H1 (cell line): ENCODE measurements around the gene CDYL2. TPM values are rescaled to one million over a fixed set of nuclear protein-coding genes. Genes with fewer than 3 reads are reported as not detected.

Experiments
- CTCF ChIA-PET: fragments of 300-600 bp; sonication (Branson Sonifier 250); formaldehyde crosslinking; loops from one replicate; lab custom pipeline; 2021; ENCODE audit not compliant: partially characterized antibody; lab: Charles Lee
- POLR2A ChIA-PET: fragments of 300-600 bp; sonication (Branson Sonifier 250); formaldehyde crosslinking; loops from one replicate; lab custom pipeline; 2021; ENCODE audit warnings: inconsistent platforms; ENCODE audit not compliant: partially characterized antibody; lab: Charles Lee
- DNase-seq, 2 experiments: peaks; one replicate each; pipeline versions ENCODE4 v3.0.0 to v3.0.0-alpha.2; 2010 to 2022; ENCODE audit warnings: low spot score in 2 of 2, low read depth in 1 of 2, mixed read lengths in 1 of 2
- FAIRE-seq: peaks from 2 replicates; lab custom pipeline; 2011; peaks lifted over from hg19 to GRCh38; lab: Jason Lieb, UNC
- H2AFZ ChIP-seq: 2 replicates; pipeline ENCODE4 v1.8.1; 2012; ENCODE audit warnings: low read length, inconsistent platforms
- H2AK5ac ChIP-seq: 2 replicates; pipeline ENCODE4 v1.6.1; 2013; ENCODE audit warnings: low read depth, low read length
- H2BK120ac ChIP-seq: replicated peaks from 2 replicates; pipeline ENCODE3; 2013; ENCODE audit warnings: low read depth, low read length, inconsistent platforms
- H2BK12ac ChIP-seq: 2 replicates; pipeline ENCODE4 v1.6.1; 2013; ENCODE audit warnings: low read depth, low read length
- H2BK15ac ChIP-seq: 2 replicates; pipeline ENCODE4 v1.6.1; 2013; ENCODE audit warnings: low read length
- H2BK20ac ChIP-seq: 2 replicates; pipeline ENCODE4 v1.6.1; 2013; ENCODE audit warnings: low read length
- H2BK5ac ChIP-seq: 2 replicates; pipeline ENCODE4 v1.6.1; 2013; ENCODE audit warnings: low read depth, low read length
- H3K14ac ChIP-seq: 2 replicates; pipeline ENCODE4 v1.6.1; 2013; ENCODE audit warnings: inconsistent platforms; ENCODE audit not compliant: insufficient read length
- H3K18ac ChIP-seq: 2 replicates; pipeline ENCODE4 v1.6.1; 2013; ENCODE audit warnings: low read length; ENCODE audit errors: extremely low read depth
- H3K23ac ChIP-seq: 2 replicates; pipeline ENCODE4 v1.6.1; 2013; ENCODE audit warnings: inconsistent platforms; ENCODE audit not compliant: insufficient read length
- H3K23me2 ChIP-seq: 2 replicates; pipeline ENCODE4 v1.6.1; 2013; ENCODE audit warnings: low read depth, low read length
- H3K27ac ChIP-seq: 2 replicates; pipeline ENCODE4 v1.6.1; 2011; ENCODE audit warnings: low read depth, low read length, inconsistent platforms
- H3K27me3 ChIP-seq, 4 experiments: replicated peaks in 1 of 4; 1 replicate in 1 of 4; 2 replicates in 3 of 4; pipeline versions ENCODE4 v1.6.1 to v1.8.1; 2011 to 2013; ENCODE audit warnings: low read length in 3 of 4, mild to moderate bottlenecking in 3 of 4, inconsistent platforms in 2 of 4, mixed read lengths in 2 of 4, moderate library complexity in 1 of 4; ENCODE audit not compliant: control insufficient read depth in 3 of 4, insufficient read depth in 3 of 4; ENCODE audit errors: extremely low read depth in 1 of 4
- H3K36me3 ChIP-seq, 4 experiments: 2 replicates each; pipeline versions ENCODE4 v1.6.1 to v1.8.1; 2011 to 2013; ENCODE audit warnings: mild to moderate bottlenecking in 4 of 4, low read length in 3 of 4, moderate library complexity in 2 of 4, control low read depth in 1 of 4, inconsistent platforms in 1 of 4; ENCODE audit not compliant: insufficient read depth in 4 of 4, control insufficient read depth in 2 of 4
- H3K4ac ChIP-seq: replicated peaks from 2 replicates; pipeline ENCODE3; 2013; ENCODE audit warnings: low read length, low read depth, mixed read lengths, inconsistent platforms; ENCODE audit not compliant: insufficient read length
- H3K4me1 ChIP-seq, 4 experiments: replicated peaks in 1 of 4; 1 replicate in 1 of 4; 2 replicates in 3 of 4; pipeline versions ENCODE4 v1.6.1 to v1.8.1; 2011 to 2013; ENCODE audit warnings: low read length in 3 of 4, inconsistent platforms in 2 of 4, mixed read lengths in 1 of 4; ENCODE audit not compliant: insufficient read depth in 4 of 4, control insufficient read depth in 3 of 4
- H3K4me2 ChIP-seq, 2 experiments: 2 replicates each; pipeline versions ENCODE4 v1.6.1 to v1.8.1; 2011 to 2013; ENCODE audit warnings: low read depth in 2 of 2, low read length in 2 of 2, control low read depth in 1 of 2, inconsistent platforms in 1 of 2, mild to moderate bottlenecking in 1 of 2; ENCODE audit not compliant: insufficient read depth in 1 of 2
- H3K4me3 ChIP-seq, 4 experiments: fragments of 200-600, 300-600 bp in 1 of 4; sonication (generic), shearing (Covaris generic), sonication (Bioruptor Twin) in 1 of 4; 2 replicates each; pipeline versions ENCODE4 v1.5.1 to v1.8.1; 2011 to 2016; ENCODE audit warnings: low read length in 4 of 4, low read depth in 3 of 4, control low read depth in 2 of 4, inconsistent platforms in 2 of 4, mild to moderate bottlenecking in 2 of 4, mixed read lengths in 1 of 4, moderate library complexity in 1 of 4; ENCODE audit not compliant: insufficient read depth in 2 of 4; ENCODE audit errors: extremely low read depth in 1 of 4
- H3K56ac ChIP-seq: replicated peaks from 2 replicates; pipeline ENCODE3; 2013; ENCODE audit warnings: low read depth, mild to moderate bottlenecking, mixed read lengths, low read length, inconsistent platforms; ENCODE audit not compliant: insufficient read length
- H3K79me1 ChIP-seq: 2 replicates; pipeline ENCODE4 v1.6.1; 2013; ENCODE audit warnings: low read depth, low read length, control low read depth
- H3K79me2 ChIP-seq, 2 experiments: 2 replicates each; pipeline versions ENCODE4 v1.6.1 to v1.8.1; 2012 to 2013; ENCODE audit warnings: low read length in 2 of 2, mild to moderate bottlenecking in 2 of 2, inconsistent platforms in 1 of 2; ENCODE audit not compliant: insufficient read depth in 2 of 2, control insufficient read depth in 1 of 2
- H3K9ac ChIP-seq, 4 experiments: replicated peaks in 1 of 4; 1 replicate in 1 of 4; 2 replicates in 3 of 4; pipeline versions ENCODE4 v1.6.1 to v1.8.1; 2011 to 2013; ENCODE audit warnings: low read depth in 3 of 4, low read length in 3 of 4, control low read depth in 2 of 4, mild to moderate bottlenecking in 2 of 4, moderate library complexity in 2 of 4, inconsistent platforms in 1 of 4; ENCODE audit errors: extremely low read depth in 1 of 4
- H3K9me3 ChIP-seq, 2 experiments: 2 replicates each; pipeline versions ENCODE4 v1.6.1 to v1.8.1; 2012 to 2013; ENCODE audit warnings: mild to moderate bottlenecking in 2 of 2, moderate library complexity in 2 of 2, control low read depth in 1 of 2, inconsistent platforms in 1 of 2, low read depth in 1 of 2, low read length in 1 of 2, mixed read lengths in 1 of 2; ENCODE audit not compliant: insufficient read depth in 2 of 2
- H4K20me1 ChIP-seq, 2 experiments: replicated peaks in 1 of 2; 2 replicates each; pipeline versions ENCODE3 to v1.8.1; 2011 to 2013; ENCODE audit warnings: inconsistent platforms in 2 of 2, low read length in 2 of 2, mild to moderate bottlenecking in 1 of 2; ENCODE audit not compliant: insufficient read depth in 2 of 2, control insufficient read depth in 1 of 2
- H4K5ac ChIP-seq: 2 replicates; pipeline ENCODE4 v1.6.1; 2013; ENCODE audit warnings: low read length, low read depth, mixed read lengths, inconsistent platforms; ENCODE audit not compliant: insufficient read length
- H4K8ac ChIP-seq: 2 replicates; pipeline ENCODE4 v1.8.0; 2013; ENCODE audit warnings: mild to moderate bottlenecking, moderate library complexity, low read length, inconsistent platforms; ENCODE audit not compliant: insufficient read depth; ENCODE audit errors: extremely low read depth
- H4K91ac ChIP-seq: replicated peaks from 2 replicates; pipeline ENCODE3; 2013; ENCODE audit warnings: low read length, mixed read lengths, inconsistent platforms; ENCODE audit not compliant: insufficient read length
- ASH2L ChIP-seq: fragments of 200-600, 300-600 bp; sonication (generic); IDR thresholded peaks from one replicate; pipeline ENCODE4 v1.7.1; 2017; ENCODE audit warnings: low read length
- NANOG ChIP-seq: IDR thresholded peaks from 2 replicates; pipeline ENCODE4 v1.6.1; 2011; ENCODE audit warnings: low read length, low read depth, mild to moderate bottlenecking, inconsistent platforms; ENCODE audit not compliant: insufficient read depth, poor library complexity, severe bottlenecking
- SIN3A ChIP-seq, 2 experiments: IDR thresholded peaks in 1 of 2; conservative IDR thresholded peaks in 1 of 2; 2 replicates each; pipeline ENCODE4 v1.6.1; 2011 to 2012; ENCODE audit warnings: low read length in 2 of 2, improper control_type of control experiment in 1 of 2, low read depth in 1 of 2, mild to moderate bottlenecking in 1 of 2
- TAF1 ChIP-seq: IDR thresholded peaks from 2 replicates; pipeline ENCODE4 v1.6.1; 2011; ENCODE audit warnings: mild to moderate bottlenecking, low read depth, low read length
- TBP ChIP-seq: IDR thresholded peaks from 2 replicates; pipeline ENCODE4 v1.6.1; 2011; ENCODE audit warnings: low read depth, low read length, improper control_type of control experiment
- WGBS, 2 experiments: shearing (Covaris generic) in 1 of 2; methylation state at CpG; one replicate each; pipeline versions ENCODE4 v1.1.6 to v1.1.7; 2013 to 2015; ENCODE audit warnings: low lambda C conversion rate in 2 of 2, mixed read lengths in 2 of 2, inconsistent platforms in 1 of 2, low coverage in 1 of 2, missing lambda C conversion rate in 1 of 2; ENCODE audit not compliant: insufficient replicate concordance in 2 of 2, insufficient coverage in 1 of 2, insufficient read length in 1 of 2; ENCODE audit errors: extremely low coverage in 1 of 2, missing lambda C conversion rate in 1 of 2; 5-methylcytosine and 5-hydroxymethylcytosine counted together
- polyA plus RNA-seq, 7 experiments: library from polyadenylated mRNA; depleted of rRNA in 3 of 7; stranded (reverse) in 5 of 7; unstranded in 2 of 7; fragments of >200 nt in 5 of 7; fragments of 200-250 nt in 2 of 7; gene quantifications; 1 replicate in 5 of 7; 2 replicates in 1 of 7; 4 replicates in 1 of 7; pipeline versions ENCODE4 v1.2.1 to v1.2.3, GENCODE V29; 2011 to 2013; ENCODE audit warnings: missing spikeins in 2 of 7, mixed read lengths in 2 of 7
- total RNA-seq: library from RNA; stranded (reverse); fragmentation: NEBNext Ultra II Directional; extraction: Animal tissue kit (Norgen Biotek cat#: 25700); gene quantifications from 2 replicates; pipeline ENCODE4 v1.2.1, GENCODE V29; 2021

Gene CDYL2
- total and polyA plus RNA-seq, 2 of the 8 experiments (the other 6 are each of a cell fraction or from before 2014, with no cell fraction given), result 0.33 to 5.3 TPM

GRCh38 chr16:80667925-80668324 lies 136.5 kb downstream of the CDYL2 start:
- CTCF ChIA-PET, result no interaction called here
- DNase-seq (no peak), FAIRE-seq (no peak)
- Histone ChIP-seq H3K4ac (no peak overlapping the region), H4K5ac (no peak overlapping the region), H2BK5ac (no peak overlapping the region), H3K23ac (no peak overlapping the region), H3K9me3 (peaks cover 21 to 40% of the 10 kb centered on the region in 2 experiments; a peak in 3 of 4 replicates), H4K91ac (no peak overlapping the region), H2BK120ac (no peak overlapping the region), H3K56ac (no peak overlapping the region), H4K8ac (no peak overlapping the region), H3K14ac (no peak overlapping the region), H3K4me2 (no peak overlapping the region), H2BK12ac (no peak overlapping the region), H3K27ac (no peak overlapping the region), H2BK20ac (no peak overlapping the region), H3K27me3 (no peaks in the 10 kb centered on the region), H2BK15ac (no peak overlapping the region), H3K9ac (no peak overlapping the region), H3K79me1 (no peaks in the 10 kb centered on the region), H4K20me1 (no peaks in the 10 kb centered on the region), H3K36me3 (no peaks in the 10 kb centered on the region), H3K18ac (no peak overlapping the region), H2AK5ac (no peak overlapping the region), H3K79me2 (no peaks in the 10 kb centered on the region), H2AFZ (no peak overlapping the region), H3K23me2 (no peaks in the 10 kb centered on the region), H3K4me1 (peaks cover 0 to 2% (median 0%) of the 10 kb centered on the region in 4 experiments; a peak in 2 of 7 replicates), H3K4me3 (no peak overlapping the region)
- POLR2A ChIA-PET, result no interaction called here
- 96% methylated on average over 6 of the region's 6 CpGs; no CpG with 5 or more reads in 1 of the 2 experiments for WGBS, 2 experiments
- TF ChIP-seq ASH2L (no peak), TBP (no peak), NANOG (no peak), TAF1 (no peak), SIN3A (conservative IDR thresholded peaks at IDR 0.05 in 1 of 2, IDR thresholded peaks at IDR 0.05 in 1 of 2; ENCODE audit: low read depth in 1 of 2, low read length in 2 of 2) (no peak)
